Esophagus squamous epithelium (tissue), 5 donors: Measurements from ENCODE around the gene PCP4. TPM values are rescaled to one million over a fixed set of nuclear protein-coding genes. Genes with fewer than 3 reads are reported as not detected.

Experiments
- DNase-seq: peaks from one replicate; lab custom pipeline; 2025; lab: John Stamatoyannopoulos, UW
- H3K27ac ChIP-seq, 4 donors: fragments of 200-600 bp; sonication (generic); one replicate each; pipeline ENCODE4 v1.5.1; 2016 to 2019; ENCODE audit warnings: mild to moderate bottlenecking in 1 of 4
- H3K27me3 ChIP-seq, 4 donors: fragments of 200-600 bp; sonication (generic); 1 replicate in 3 of 4; 2 replicates in 1 of 4; pipeline versions ENCODE4 v1.5.1 to v1.6.0; 2017 to 2021; ENCODE audit warnings: antibody characterized with exemption in 1 of 4
- H3K36me3 ChIP-seq, 3 donors: fragments of 200-600 bp; sonication (generic); one replicate each; pipeline ENCODE4 v1.5.1; 2016 to 2019
- H3K4me1 ChIP-seq, 3 donors: fragments of 200-600 bp; sonication (generic); one replicate each; pipeline ENCODE4 v1.5.1; 2017 to 2019
- H3K4me3 ChIP-seq, 4 donors: fragments of 200-600 bp; sonication (generic); 1 replicate in 3 of 4; 2 replicates in 1 of 4; pipeline ENCODE4 v1.5.1; 2016 to 2019; ENCODE audit warnings: mild to moderate bottlenecking in 2 of 4, moderate library complexity in 1 of 4
- H3K9me3 ChIP-seq, 3 donors: fragments of 200-600 bp; sonication (generic); one replicate each; pipeline ENCODE4 v1.5.1; 2016 to 2019
- POLR2A ChIP-seq, 4 donors: fragments of 450-650 bp; IDR thresholded peaks; one replicate each; pipeline ENCODE4 v1.6.1; 2017; ENCODE audit warnings: antibody characterized with exemption in 4 of 4, mild to moderate bottlenecking in 4 of 4, moderate library complexity in 3 of 4
- WGBS, 2 donors: methylation state at CpG; one replicate each; pipeline ENCODE4 v1.1.5; 2018; 5-methylcytosine and 5-hydroxymethylcytosine counted together
- intact Hi-C: fragments of 100-400 bp; cut with DNase I; formaldehyde crosslinking; loops from one replicate; pipeline ENCODE4 v1.15.0; 2022
- total RNA-seq, 4 donors: library from RNA; depleted of rRNA; stranded (reverse); fragments of >200 nt; gene quantifications; one replicate each; pipeline ENCODE4 v1.1.0, GENCODE V29; 2016
- TF ChIP-seq, protein P1 (sequence below), 6 experiments: fragments of 450-650 bp in 4 of 6; fragments of 200-600 bp in 2 of 6; sonication (generic) in 2 of 6; IDR thresholded peaks; one replicate each; pipeline ENCODE4 v1.5.1; 2016 to 2019; ENCODE audit warnings: antibody characterized with exemption in 6 of 6, mild to moderate bottlenecking in 4 of 6, moderate library complexity in 4 of 6
- donor health status: DM: yes; HTN: yes; CAD: no.

The PCP4 gene
- total RNA-seq, 4 donors from 2014 or later, result 0.83 to 82.4 (median 12.7) TPM

DNA sequence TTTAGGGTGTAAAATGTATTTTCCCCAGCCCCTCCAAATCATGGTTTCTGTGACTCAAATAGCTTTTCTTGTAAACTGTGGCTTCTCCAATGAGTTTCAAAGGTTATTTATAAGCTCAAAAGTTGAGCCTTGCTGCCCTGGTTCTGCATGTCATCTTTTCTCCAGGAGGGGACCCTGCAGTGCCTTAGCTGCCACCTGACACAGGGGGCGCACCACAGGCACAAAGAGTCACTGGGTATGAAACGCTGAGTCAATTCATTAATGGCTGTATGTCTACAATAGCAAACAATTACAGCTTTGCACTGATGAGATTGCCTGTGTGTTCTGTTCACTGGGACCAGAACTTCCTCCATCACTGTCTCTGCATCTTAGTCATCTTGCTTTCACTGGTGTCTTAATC, 100.8 kb downstream of the PCP4 start:
- WGBS, 2 donors, result 89 to 100% methylated on average over 1 to 2 of the region's 2 CpGs
- no peaks in the 10 kb centered on the region for H3K4me1 ChIP-seq
- no peaks in the 10 kb centered on the region for H3K36me3 ChIP-seq
- no peaks in the 10 kb centered on the region for H3K27me3 ChIP-seq
- no peak overlapping the region for H3K27ac ChIP-seq
- no peak overlapping the region for H3K4me3 ChIP-seq
- intact Hi-C loops, result no loop called here
- H3K9me3 ChIP-seq, result no peaks in the 10 kb centered on the region
- TF ChIP-seq POLR2A (IDR thresholded peaks at IDR 0.05), result no peak
- TF ChIP-seq, protein P1, sequence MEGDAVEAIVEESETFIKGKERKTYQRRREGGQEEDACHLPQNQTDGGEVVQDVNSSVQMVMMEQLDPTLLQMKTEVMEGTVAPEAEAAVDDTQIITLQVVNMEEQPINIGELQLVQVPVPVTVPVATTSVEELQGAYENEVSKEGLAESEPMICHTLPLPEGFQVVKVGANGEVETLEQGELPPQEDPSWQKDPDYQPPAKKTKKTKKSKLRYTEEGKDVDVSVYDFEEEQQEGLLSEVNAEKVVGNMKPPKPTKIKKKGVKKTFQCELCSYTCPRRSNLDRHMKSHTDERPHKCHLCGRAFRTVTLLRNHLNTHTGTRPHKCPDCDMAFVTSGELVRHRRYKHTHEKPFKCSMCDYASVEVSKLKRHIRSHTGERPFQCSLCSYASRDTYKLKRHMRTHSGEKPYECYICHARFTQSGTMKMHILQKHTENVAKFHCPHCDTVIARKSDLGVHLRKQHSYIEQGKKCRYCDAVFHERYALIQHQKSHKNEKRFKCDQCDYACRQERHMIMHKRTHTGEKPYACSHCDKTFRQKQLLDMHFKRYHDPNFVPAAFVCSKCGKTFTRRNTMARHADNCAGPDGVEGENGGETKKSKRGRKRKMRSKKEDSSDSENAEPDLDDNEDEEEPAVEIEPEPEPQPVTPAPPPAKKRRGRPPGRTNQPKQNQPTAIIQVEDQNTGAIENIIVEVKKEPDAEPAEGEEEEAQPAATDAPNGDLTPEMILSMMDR (IDR thresholded peaks at IDR 0.05), result no peak
- no peak for DNase-seq

DNA sequence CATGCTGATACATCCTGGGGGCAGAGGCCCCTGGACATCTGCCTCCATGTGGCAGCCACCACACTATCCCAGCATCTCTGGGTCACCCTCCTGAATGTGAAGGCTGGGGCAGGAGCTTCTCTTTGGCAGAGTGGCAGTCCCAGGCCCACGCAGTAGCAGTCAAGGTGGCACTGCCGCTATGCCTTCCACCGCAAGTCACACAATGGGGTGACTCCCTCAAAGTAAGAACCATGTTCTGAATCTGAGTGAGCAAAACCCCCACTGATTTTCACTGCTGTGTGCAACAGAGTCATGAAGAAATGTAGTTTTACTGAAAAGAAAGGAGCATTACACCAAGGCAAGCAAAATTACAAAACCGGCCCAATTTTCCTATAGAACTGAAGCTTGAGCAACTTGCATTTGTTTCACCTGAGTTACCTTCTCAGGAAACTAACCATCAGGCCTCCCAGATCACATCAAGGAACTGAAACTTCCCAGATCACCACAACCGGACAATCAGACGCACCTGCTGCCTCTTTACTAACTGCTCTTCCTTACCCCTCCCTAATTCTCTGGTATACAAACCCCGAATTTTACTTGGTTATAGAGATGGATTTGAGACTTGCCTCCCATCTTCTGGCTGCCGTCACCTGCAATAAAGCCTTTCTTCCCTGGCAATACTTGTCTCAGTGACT, 102.6 kb downstream of the PCP4 start:
- Histone ChIP-seq H3K27me3 (peaks cover 0 to 4% (median 0%) of the 10 kb centered on the region in 4 donors), H3K9me3 (peaks cover 0 to 1% (median 0%) of the 10 kb centered on the region in 3 donors), H3K4me3 (no peak overlapping the region), H3K4me1 (no peaks in the 10 kb centered on the region), H3K36me3 (no peaks in the 10 kb centered on the region), H3K27ac (no peak overlapping the region)
- no peak for DNase-seq
- intact Hi-C loops, result no loop called here
- no peak for TF ChIP-seq POLR2A (IDR thresholded peaks at IDR 0.05)
- TF ChIP-seq, protein P1 (IDR thresholded peaks at IDR 0.05), result no peak
- WGBS, 2 donors, result 70 to 76% methylated on average over 5 to 7 of the region's 8 CpGs

DNA sequence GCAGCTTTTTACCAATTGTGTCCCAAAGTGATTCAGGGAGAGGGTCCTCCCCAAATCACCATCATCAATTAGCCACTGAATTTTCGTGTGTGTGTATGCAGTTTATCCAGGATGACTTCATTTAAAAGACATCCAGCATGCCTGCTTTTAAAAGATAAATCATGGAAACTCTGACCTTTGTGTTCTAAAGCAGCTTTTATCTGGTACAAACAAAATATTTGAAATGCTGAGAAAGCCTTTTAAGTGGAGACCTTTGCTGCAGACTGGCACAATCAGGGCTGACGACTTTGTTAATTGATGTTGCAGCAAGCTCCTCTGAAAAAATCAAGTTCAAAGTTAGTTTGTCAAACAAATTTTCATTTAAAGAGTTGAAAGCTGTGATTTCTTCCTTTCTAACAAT, 104.7 kb downstream of the PCP4 start:
- Histone ChIP-seq H3K27ac (no peak overlapping the region), H3K36me3 (no peaks in the 10 kb centered on the region), H3K4me3 (no peak overlapping the region), H3K27me3 (peaks cover 0 to 11% (median 0%) of the 10 kb centered on the region in 4 donors), H3K4me1 (no peaks in the 10 kb centered on the region), H3K9me3 (peaks cover 0 to 23% (median 2%) of the 10 kb centered on the region in 3 donors)
- TF ChIP-seq, protein P1 (IDR thresholded peaks at IDR 0.05), result no peak
- no peak for TF ChIP-seq POLR2A (IDR thresholded peaks at IDR 0.05)
- intact Hi-C loops, result no loop called here
- WGBS, 2 donors, result 11 to 26% methylated on average over 2 of the region's 2 CpGs
- no peak for DNase-seq

DNA sequence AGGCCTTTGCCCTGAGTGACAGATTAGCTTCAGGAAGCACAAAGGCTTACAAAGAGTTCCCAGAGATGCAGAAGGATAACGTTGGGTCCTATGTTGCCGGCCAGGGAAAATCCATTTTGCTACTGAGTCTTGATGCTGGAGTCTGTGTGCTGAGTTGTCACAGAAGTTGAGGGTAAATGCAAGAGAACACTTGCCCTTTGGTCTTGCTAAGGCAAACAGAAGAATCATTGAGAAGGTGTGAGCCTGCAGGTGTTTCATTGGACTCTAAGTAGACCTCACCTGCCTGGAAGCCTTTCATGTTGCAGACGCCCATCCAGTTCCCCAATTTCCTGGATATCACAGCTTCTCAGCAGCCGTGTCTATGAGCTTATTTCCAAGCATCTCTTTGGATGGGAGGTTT, 105.2 kb downstream of the PCP4 start:
- WGBS, 2 donors, result 41 to 64% methylated on average over 4 of the region's 4 CpGs

More for the DNA sequence above, 105.2 kb downstream of the PCP4 start:
- Histone ChIP-seq H3K4me1 (no peaks in the 10 kb centered on the region), H3K9me3 (peaks cover 0 to 28% (median 2%) of the 10 kb centered on the region in 3 donors), H3K27ac (no peak overlapping the region), H3K36me3 (no peaks in the 10 kb centered on the region), H3K4me3 (no peak overlapping the region), H3K27me3 (peaks cover 0 to 11% (median 0%) of the 10 kb centered on the region in 4 donors)
- DNase-seq, result no peak
- TF ChIP-seq POLR2A (IDR thresholded peaks at IDR 0.05), result no peak
- TF ChIP-seq, protein P1 (IDR thresholded peaks at IDR 0.05), result no peak
- intact Hi-C loops, result no loop called here
